Measurements from ENCODE around the gene CDC42EP3.

The CDC42EP3 gene

GRCh38 chr2:37706334-37707183 is 35.1 kb upstream of the CDC42EP3 start:
- no peaks in the 10 kb centered on the region for H3K9me3 ChIP-seq
- intact Hi-C loops (cut with DNase I; ENCODE audit: low total_unique reads), result no loop called here
- H3K27me3 ChIP-seq, result no peaks in the 10 kb centered on the region
- no peak for DNase-seq
- H3K27ac ChIP-seq, result no peak overlapping the region
- no peak for TF ChIP-seq CTCF (IDR thresholded peaks at IDR 0.05)
- H3K36me3 ChIP-seq, result no peaks in the 10 kb centered on the region
- no peak overlapping the region for H3K4me3 ChIP-seq
- peaks cover 0 to 5% (median 0%) of the 10 kb centered on the region in 4 donors for H3K4me1 ChIP-seq

DNA sequence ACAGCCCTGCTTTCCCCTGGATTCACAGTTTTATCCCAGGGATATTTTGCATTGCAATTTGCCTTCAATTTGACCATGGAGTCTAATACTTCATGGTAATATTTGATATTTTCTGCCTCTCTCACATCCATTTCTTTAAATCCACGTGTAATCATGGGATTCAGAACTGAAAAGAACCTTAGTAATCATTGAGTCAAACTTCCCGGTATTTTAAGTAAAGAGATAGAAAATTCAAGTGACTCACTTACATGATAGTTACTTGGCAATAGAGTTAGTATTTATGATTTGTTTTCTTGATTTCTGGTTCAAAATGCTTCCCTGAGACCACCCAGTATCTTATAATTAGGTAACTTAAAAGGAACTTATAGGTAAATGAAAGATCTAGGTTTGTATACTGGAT is 33.7 kb upstream of the CDC42EP3 start:
- no peaks in the 10 kb centered on the region for H3K36me3 ChIP-seq
- TF ChIP-seq CTCF (IDR thresholded peaks at IDR 0.05), result no peak
- no peaks in the 10 kb centered on the region for H3K9me3 ChIP-seq
- no peak overlapping the region for H3K27ac ChIP-seq
- no peak overlapping the region for H3K4me3 ChIP-seq
- intact Hi-C loops (cut with DNase I; ENCODE audit: low total_unique reads), result no loop called here
- no peak for DNase-seq
- no peaks in the 10 kb centered on the region for H3K4me1 ChIP-seq
- H3K27me3 ChIP-seq, result no peaks in the 10 kb centered on the region

DNA sequence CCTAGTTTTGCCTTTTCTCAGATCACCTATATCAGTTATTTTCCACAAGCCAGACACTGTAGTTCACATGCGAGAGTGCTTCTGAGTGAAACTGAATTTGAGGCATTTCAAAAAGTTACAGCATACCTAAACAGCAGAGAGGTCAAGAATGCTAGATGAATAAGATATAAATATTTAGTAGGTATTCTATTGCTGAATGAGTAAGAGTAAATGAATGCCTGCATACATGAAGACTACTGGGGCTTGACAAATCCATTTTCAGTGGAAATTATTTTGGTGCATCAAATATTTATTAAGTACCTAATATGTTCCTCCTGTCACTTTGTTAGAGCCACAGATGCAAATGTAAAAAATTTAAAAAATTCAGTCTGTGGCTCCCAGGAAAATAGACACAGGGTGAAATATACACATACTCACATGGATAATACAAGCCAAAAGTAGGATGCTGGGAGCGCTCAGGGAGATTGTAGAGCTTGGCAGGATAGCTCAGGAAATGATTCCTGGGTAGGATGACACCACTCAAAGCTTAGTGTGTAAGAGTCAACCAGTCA is 27.6 kb upstream of the CDC42EP3 start:
- no peak for DNase-seq
- intact Hi-C loops (cut with DNase I; ENCODE audit: low total_unique reads), result no loop called here
- no peak for TF ChIP-seq CTCF (IDR thresholded peaks at IDR 0.05)
- Histone ChIP-seq H3K4me1 (no peaks in the 10 kb centered on the region), H3K27me3 (no peaks in the 10 kb centered on the region), H3K4me3 (no peak overlapping the region), H3K9me3 (no peaks in the 10 kb centered on the region), H3K36me3 (no peaks in the 10 kb centered on the region), H3K27ac (no peak overlapping the region)

DNA sequence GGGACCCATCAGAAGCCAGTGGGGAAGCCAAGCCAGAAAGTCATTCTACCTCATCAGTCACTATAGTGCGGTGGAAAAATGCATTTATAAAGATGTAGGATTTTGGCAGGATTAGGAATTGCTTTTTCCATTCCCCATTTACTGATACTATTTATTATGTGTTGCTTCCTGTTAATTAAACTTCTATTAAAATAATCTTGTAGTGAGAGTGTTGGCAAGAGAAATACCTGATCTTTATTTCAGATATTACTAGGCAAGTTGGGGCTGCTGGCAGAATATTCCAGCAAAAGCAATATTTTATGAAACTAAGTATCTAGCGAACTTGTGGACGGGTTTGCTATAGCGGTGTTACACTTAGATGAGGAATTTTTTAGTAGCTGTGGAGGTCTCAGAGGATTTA is 23.9 kb upstream of the CDC42EP3 start:
- intact Hi-C loops (cut with DNase I; ENCODE audit: low total_unique reads), result no loop called here
- Histone ChIP-seq H3K9me3 (no peaks in the 10 kb centered on the region), H3K4me3 (no peak overlapping the region), H3K27ac (no peak overlapping the region), H3K4me1 (no peaks in the 10 kb centered on the region), H3K27me3 (no peaks in the 10 kb centered on the region), H3K36me3 (no peaks in the 10 kb centered on the region)
- DNase-seq, result no peak
- TF ChIP-seq CTCF (IDR thresholded peaks at IDR 0.05), result no peak

DNA sequence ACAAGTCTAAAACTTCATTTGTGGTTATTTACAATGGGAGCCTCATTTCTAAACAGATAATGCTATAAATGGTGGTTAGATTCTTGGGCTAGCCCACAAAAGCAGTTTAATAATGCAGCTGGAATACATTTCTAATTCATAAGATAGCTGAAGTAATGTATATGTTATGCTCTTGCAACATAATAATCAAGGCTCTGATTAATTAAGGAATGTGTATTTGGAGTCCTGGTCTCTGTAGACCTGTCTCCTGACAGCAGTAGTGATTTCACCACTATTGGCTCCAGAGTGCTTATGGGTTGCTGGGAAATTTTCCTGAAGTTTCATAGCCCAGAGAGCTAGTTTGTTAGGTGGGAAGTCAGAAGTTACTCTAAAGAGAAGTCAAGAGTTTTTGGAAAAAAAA is 21.3 kb upstream of the CDC42EP3 start:
- no peak for DNase-seq
- no peak for TF ChIP-seq CTCF (IDR thresholded peaks at IDR 0.05)
- no peaks in the 10 kb centered on the region for H3K9me3 ChIP-seq
- no peak overlapping the region for H3K4me3 ChIP-seq
- no peaks in the 10 kb centered on the region for H3K36me3 ChIP-seq
- H3K27me3 ChIP-seq, result no peaks in the 10 kb centered on the region
- intact Hi-C loops (cut with DNase I; ENCODE audit: low total_unique reads), result no loop called here
- peaks cover 0 to 15% (median 1%) of the 10 kb centered on the region in 4 donors for H3K4me1 ChIP-seq
- no peak overlapping the region for H3K27ac ChIP-seq

All from tibial artery (tissue), 4 donors.